ENCODE data around the gene LAD1.

The LAD1 gene

GRCh38 chr1:201418461-201418860 lies 19.3 kb upstream of the LAD1 start:
- DNase-seq: no peak

GRCh38 chr1:201414051-201414738 lies 15.1 kb upstream of the LAD1 start:
- DNase-seq: no peak

GRCh38 chr1:201411292-201411691 lies 12.2 kb upstream of the LAD1 start:
- DNase-seq: no peak

DNA sequence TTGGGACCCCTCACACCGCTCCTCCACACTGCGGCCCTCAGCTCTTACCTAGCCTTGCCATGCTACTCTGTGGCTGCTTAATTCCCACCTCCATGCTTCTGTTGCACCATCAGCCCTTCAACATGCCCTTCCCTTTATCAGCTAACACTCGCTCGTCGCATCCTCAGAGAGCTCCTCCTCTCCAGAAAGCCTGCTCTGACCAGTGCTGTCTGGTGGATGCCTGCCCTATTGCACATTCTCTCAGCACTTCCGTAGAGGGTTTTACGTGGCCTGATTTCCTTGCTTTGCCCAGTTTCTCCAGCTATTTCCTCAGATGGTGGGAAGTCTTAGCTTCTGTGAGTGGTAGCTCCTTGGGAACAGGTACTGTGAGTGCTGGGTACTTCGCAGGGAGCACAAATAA lies 10.3 kb upstream of the LAD1 start:
- no peak for DNase-seq

DNA sequence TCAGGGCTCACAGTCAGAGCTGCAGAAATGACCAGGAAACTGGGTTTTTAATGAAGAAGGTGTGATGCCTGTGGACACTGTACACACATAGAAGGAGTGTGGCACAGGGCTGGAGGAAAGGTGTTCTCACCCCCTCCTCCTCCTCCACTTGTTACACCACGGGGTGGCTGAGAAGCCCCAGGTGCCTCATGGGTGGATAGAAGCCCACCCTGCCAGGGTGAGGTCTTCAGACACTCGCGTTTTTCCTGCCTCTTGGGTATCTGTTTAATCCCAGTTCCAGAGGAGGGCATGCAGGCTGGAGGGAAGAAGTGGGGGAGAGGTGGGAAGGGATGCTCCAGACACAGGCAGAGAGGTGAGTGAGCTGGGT lies 9.7 kb upstream of the LAD1 start:
- DNase-seq: no peak

DNA sequence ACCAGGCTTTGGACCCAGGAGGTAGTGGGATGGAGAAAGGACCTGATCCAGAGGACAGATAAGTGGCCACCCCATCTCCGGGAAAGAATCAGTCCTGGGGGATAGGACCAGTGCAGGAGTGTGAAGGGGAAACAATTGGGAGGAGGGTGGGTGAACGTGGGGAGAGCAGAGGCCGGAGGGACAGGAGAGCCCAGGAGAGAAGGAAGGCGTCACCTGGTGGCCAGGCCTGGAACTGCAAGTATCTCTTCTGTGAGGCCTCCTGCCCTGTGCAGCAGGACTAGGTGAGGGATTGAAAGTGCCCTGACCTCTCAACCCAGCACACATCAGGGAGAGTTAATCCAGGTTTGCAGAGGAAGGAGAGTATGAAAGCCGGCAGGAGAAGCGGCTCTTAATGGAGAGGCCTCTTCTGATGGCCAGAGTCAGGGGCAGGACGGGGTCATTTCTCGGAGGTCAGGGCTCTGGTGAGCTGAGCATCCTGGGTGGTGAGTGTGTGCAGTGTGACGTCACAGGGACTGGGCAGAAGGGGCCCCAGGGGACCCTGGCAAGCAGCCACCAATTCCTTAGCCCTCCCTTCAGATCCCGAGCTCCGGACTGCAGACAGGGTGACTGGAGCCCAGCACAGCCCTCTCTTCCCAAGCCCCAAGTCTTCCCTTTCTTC lies 9.2 kb upstream of the LAD1 start:
- peak; percentile 51 for DNase-seq

DNA sequence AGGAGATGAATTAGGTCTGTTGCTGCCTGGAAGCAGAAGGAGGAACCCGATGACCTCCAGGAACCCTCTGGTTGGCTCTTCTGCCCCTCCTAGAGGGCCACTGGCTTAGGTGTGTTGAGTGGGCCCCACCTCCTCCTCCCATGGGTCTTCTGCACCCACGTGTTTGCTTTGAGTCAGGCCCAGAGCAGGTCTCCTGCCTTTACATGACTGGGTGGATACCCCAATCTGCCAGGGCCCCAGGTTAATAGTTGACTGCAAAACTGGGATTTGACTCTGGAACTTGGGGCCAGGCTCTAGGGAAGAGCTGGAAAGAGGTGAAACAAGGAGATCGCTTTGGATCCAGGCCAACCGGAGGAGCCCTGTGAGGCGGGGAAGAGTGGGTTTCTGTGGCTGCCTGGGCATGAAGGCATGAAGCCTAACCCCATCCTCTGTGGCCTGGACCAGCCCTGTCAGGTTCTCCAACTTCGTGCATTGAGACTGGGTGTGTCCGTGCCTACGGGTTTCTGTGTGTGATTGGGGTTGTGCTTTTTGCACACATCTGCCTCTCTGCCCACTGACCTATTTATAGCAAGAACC lies 7.8 kb upstream of the LAD1 start:
- no peak for DNase-seq

- DNase-seq: no peak
These were observed 6.3 kb upstream of the LAD1 start for GRCh38 chr1:201405484-201405831.

DNA sequence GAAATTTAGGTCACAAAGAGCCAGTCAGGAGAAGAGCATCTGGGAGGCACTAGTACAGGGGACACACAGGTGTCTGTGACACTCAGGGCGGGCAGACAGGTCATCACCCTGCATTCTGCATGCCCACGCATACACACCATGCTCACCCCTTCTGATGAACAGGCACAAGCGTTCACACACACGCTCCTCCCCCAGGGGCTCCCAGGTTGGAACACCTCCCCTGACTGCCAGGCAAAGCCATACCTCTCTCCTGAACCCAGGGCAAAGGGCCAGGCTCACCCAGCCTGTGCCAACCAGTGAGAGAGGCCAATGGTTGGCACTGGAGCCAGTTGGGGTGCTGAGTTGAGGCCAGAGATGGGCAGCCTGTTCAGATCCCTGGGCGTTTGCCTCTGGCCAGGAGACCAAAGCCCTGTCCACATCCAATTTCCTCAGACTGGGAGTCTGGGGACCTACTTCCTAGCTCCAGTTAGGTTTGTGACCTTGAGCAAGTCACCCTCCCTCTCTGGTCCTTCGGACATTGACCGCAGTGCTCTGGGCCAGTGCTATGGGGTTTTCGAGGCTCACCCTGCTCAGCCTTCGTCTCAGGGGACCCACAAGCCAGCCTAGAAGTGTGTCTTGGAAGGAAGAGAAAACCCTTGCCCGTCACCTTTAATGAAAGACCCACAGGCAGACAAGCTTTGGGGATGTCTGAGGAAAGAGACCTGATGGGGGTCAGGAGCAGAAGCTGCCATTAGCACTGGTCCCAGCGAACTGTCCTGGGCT lies 5.8 kb upstream of the LAD1 start:
- DNase-seq: no peak

- DNase-seq: no peak
These were observed 4.9 kb upstream of the LAD1 start for GRCh38 chr1:201404055-201404454.

DNA sequence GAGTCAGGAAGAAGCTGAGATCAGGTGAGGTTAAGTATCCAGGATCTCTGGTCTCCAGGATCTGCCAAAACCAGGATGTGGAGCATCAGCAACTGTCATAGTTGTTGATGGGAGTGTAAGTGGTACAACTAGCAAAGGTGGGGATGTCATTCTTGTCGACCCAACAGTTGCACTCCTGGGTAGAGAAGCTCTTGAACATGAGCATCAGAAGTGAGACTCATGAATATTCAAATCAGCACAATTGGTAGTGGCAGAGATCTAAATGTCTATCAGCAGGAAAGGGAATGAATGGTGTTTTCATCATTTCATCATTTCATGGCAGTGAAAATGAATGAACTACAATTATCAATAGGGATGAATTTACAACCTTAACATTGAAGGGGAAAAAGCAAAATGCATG lies 4.2 kb upstream of the LAD1 start:
- no peak for DNase-seq

- no peak for DNase-seq
These were observed 2.6 kb upstream of the LAD1 start for GRCh38 chr1:201401700-201402099.

DNA sequence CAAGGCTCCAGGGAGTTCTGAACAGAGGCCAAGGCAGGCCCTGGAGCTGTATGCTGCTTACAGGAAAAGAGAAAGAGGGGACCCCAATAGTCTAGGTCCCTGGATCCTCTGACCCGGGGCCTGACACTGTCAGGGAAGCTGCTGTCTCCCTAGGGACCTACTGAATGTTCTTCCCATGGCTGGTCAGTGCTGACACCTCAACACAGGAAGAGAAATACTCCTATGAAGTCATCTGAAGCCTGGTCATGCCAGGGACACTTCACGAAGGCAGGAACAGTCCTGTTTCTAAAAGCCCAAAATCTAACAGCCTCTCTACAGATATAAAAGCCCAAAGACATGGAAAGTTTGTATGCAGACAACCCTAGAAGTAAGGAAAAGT lies 1.7 kb upstream of the LAD1 start:
- no peak for DNase-seq

- no peak for DNase-seq
These were observed 1.2 kb upstream of the LAD1 start for GRCh38 chr1:201400212-201400851.

DNA sequence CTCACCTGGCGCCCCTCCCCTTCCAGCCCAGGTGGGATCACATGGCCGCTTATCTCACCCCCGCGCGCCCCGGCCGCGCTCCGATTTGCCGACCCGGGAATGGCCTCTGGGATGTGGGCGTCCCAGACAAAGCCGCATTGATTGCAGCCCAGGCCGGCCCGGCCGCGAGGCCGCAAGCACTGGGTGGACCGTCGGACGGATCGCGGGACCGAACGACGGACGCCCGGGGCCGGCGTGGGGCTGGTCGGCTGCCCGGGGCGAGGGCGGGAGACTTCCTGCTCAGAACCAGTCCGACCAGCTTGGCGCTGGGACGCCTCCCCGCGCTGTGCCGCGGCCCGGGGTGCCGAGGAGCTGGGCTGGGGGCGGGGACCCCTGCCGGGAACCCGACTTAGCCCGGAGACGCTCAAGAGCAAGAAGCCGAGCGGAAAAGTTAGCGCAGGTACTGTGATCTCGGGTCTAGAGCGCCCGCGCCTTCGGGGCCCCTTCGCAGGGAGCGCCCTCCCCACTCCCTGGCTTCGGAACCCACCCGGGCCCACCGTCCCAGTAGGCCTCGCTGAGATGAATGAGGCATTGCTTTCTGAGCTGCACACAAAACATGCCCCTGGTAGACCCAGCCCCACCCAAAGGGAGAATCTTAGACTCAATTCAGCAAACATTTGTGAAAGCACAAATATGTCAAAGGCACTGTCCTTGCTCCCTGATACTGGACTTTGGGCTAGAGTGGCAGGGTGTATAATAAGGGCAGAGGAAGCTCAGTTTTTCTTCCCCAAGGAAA lies 415 bp upstream of the LAD1 start:
- DNase-seq: no peak

GRCh38 chr1:201397675-201398074 lies 1.4 kb downstream of the LAD1 start:
- DNase-seq: no peak

GRCh38 chr1:201396861-201397464 lies 2.2 kb downstream of the LAD1 start:
- no peak for DNase-seq

- no peak for DNase-seq
These were observed 3.2 kb downstream of the LAD1 start for GRCh38 chr1:201395936-201396335.

- DNase-seq: no peak
These were observed 4.5 kb downstream of the LAD1 start for GRCh38 chr1:201394591-201394990.

GRCh38 chr1:201393076-201393475 lies 6.0 kb downstream of the LAD1 start:
- DNase-seq: no peak

- no peak for DNase-seq
These were observed 7.2 kb downstream of the LAD1 start for GRCh38 chr1:201391651-201392511.
